CD4-positive, alpha-beta T cell treated with Interleukin-6 at 100 ng/mL for 8 hours (primary cell): Measurements from ENCODE around the gene SMYD5.
A peak's percentile ranks its signal among the peaks of the same experiment; 100 is the strongest.
"Not testable (repeated sequence)": the region's sequence is repeated elsewhere in the genome, so short reads cannot be mapped to it uniquely, and the experiment has no call there.

Experiments
- DNase-seq: peaks from one replicate; pipeline ENCODE4 v3.0.0-alpha.2; 2020; ENCODE audit warnings: mixed read lengths, low spot score

SMYD5 gene

DNA sequence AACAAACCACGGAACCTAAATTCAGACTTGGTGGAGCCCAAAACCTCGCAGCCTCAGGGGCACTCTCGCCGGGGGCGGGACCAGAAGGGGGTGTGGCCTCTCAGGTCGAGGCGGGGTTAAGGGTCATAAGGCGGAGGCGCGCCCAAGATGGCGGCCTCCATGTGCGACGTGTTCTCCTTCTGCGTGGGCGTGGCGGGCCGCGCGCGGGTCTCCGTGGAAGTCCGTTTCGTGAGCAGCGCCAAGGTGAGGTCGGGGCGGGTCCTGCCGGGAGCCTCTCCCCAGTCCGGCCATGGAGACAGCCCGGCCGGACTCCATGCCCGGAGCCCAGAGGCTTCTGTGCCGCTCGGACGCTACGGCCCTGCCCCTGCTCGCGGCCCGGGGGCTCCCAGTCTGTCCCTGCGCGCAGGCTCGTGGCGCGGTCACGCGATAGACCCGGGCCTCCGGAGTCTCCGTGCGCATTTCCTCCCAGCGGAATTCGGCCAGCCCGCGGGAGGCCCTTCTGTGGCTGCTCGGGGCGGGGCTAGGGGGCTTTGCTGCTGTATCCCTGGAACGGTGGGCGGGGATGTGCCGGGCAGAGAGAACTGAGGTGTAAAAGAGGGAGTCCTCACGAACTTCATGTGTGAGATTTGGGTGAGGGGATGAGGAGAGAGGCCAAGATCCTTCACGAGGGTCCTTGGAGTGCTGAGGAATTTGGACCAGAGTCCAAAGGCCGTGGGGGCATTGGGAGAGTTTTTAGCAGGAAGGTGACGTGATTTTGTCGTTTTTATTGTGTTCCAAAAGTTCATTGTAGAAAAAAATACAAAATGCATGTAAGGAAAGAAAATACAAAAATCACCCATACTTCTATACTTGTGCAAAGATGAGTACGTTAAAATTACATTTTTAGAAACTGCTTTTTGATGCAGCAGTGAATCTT, at the start of gene SMYD5:
SMYD5 (plus strand) TSS at position 126 of the 916 bp plus-strand sequence; CDS start at position 148, 22 bp downstream.
- peak; percentile 89 for DNase-seq

DNA sequence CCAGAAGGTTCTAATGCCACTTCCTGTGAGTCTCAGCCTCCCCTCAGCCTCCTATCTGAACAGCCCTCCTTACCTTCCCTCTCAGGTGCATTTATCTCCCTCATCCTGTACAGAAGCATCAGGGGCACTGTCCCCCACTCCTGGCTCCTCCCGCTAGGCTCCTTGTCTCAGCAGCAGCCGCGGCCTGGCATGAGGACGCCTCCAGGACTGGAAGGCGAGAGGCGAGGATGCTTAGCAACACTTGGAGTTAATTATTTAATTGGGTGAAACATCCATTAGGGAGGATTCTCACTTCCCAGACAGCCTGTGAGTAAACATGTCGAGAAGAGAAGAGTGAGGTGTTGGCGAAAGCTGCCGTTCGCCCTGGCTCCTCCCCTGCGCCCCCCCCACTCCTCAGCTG, 48.1 kb upstream of the SMYD5 start:
- not testable (repeated sequence) for DNase-seq

DNA sequence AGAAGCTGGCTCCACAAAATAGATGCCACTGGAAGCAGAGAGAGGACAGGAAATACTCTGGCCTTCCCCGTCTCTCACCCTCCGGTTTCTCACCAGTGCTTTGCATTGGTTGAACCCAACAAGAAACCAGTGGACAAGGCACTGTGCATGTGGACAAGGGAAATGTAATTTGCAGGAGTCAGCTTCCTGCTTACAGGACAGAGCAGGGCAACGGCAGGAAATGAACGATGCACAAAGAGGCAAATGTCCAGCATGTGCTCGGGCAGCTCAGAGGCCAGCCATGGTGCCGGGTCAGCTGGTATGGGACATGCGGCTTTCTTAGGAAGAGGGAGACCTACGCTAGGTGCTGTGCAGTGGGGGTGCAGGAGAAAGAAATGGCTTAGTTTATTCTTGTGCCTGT, 47.2 kb upstream of the SMYD5 start:
- not testable (repeated sequence) for DNase-seq

DNA sequence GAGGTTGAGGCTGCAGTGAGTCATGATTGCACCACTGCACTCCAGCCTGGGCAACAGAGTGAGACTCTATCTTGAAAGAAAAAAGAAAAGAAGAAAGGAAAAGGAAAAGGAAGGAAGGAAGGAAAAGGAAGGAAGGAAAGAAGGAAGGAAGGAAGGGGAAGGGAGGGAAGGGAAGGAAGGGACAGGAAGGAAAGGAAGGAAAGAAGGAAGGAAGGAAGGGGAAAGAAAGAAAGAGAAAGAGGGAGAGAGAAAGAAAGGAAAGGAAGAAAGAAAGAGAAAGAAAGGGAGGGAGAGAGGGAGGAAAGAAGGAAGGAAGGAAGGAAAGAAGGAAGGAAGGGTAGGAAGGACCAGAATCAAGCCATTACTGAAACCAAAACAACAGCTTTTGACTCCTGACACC, 45.7 kb upstream of the SMYD5 start:
- not testable (repeated sequence) for DNase-seq

DNA sequence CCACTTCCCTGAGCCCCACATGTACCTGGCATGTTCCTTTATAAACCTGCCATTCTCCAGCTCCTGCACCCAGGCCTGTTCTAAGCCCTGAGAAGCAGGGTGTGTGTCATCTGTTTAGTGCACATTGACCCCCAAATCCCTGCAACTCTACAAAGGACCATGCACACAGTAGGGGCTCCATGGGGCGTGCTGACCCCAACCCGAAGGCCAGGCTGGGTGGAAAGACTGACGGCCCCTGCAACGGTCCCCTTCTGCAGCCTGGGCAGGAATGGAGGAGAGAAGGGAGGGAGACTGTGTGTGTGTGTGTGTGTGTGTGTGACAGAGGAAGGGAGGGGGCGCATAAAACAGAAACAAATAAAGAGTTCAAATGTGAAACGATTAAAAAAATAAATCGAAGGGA, 43.7 kb upstream of the SMYD5 start:
- DNase-seq, result not testable (repeated sequence)

DNA sequence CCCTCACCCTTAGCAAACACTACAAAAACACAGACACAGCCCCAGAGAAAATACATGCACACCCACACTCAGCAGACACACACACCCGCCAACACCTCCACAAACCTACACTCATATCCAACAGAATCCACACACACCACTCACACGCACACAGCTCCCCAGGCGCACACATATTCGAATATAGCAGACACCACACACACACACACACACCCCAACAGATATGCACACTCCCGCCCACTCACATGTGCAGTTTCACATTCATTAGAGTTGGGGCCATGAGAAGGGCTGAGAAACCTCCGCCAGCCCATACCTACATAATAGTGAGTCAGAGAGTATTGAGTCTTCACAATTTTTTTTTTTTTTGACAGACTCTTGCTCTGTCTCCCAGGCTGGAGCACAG, 41.1 kb upstream of the SMYD5 start:
- DNase-seq, result no peak

DNA sequence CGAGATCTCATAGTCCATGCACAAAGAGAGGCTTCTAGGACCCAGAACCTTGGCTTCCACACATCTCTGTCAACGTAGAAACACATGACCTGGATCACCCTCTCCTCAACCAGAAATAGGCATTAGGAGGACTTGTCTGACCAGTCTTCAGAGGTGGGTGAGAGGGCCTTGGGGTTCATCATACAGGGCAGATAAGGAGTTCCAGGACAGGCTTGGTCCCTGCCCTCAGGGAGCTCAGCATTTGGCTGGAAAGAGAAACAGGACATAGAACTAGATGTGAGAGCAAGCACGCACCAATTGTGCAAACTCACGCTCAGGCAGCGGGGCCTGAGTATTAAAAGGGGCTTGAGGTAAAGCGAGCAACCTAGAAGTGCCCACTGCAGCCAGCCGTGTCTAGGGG, 40.3 kb upstream of the SMYD5 start:
- no peak for DNase-seq

DNA sequence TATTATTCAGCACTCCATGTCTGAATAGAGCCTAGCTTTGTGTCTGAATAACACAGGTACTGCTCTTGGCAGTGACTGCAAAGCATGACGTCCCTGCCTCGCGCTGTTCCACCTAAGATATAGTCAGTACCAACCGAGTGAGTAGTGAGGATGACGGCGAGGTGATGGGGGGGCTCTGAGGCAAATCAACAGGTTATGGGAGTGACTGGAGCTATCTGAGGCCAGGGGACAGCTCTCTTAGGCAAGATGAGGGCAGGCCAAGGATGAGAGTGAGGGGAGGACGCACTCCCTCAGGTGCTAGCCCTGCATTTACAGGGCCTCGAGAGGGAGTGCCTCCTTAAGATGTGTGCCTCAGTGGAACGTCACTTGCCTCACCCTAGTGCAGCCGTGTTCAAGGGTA, 39.8 kb upstream of the SMYD5 start:
- DNase-seq, result no peak

DNA sequence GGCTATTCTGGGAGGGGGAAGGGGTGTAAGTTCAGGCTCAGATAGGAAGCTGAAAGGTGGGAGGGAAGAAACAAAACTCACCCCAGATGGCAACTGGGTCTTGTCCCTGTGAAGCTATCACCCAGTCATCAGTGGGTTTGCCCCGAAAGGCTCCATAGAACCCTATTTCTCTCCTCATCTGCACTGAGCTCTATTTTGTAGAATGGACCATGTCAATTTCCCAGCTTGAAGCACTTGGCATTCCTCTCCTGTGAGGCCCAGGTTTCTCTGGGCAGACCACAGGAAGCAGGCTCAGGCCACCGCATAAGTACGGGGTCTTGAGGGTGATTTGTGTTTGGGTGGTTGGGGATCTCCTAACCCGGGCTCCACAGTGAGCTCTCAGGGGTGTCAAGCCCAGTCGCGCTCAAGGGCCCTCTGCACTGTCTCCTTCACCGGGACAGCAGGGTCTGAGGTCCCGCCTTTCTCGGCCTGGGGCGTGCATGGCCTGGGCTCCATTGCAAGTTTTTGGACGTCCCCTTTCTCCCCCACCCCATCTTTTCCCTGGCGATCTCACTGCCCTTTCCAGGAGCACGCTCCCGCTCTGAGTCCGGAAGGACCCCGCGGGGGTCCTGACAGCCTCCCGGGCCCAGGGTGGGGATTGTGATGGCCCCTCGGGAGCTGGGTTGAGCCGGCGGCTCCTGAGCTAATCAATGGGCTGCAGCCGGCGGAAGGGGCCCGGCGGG, 38.9 kb upstream of the SMYD5 start:
- no peak for DNase-seq

DNA sequence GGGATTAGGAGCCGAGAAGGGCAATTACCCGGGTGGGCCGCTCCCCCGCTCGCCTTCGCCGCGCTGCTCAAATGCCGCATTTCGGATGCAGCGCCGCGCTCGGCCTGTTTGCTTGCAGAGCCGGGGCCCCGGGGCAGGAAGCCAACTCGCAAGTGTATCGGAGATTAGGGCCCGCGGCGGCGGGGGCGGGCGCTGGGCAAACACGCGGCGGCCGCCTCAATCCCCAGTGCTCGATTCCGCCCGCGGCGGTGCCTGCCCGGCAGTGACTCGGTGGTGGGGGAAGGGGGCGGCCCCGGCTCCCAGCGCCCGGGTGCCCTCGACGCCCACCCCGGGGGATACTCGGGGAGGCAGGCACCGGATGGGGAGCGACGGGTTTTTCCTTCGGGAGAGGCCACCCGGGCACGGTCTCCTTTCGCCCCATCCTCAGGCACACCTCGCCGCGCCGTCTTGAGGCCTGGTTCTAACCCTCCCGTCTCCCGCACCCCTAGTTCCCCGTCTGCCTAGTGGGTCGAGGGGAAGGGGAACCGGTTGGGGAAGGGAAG, 38.3 kb upstream of the SMYD5 start:
- DNase-seq, result peak; percentile 64

DNA sequence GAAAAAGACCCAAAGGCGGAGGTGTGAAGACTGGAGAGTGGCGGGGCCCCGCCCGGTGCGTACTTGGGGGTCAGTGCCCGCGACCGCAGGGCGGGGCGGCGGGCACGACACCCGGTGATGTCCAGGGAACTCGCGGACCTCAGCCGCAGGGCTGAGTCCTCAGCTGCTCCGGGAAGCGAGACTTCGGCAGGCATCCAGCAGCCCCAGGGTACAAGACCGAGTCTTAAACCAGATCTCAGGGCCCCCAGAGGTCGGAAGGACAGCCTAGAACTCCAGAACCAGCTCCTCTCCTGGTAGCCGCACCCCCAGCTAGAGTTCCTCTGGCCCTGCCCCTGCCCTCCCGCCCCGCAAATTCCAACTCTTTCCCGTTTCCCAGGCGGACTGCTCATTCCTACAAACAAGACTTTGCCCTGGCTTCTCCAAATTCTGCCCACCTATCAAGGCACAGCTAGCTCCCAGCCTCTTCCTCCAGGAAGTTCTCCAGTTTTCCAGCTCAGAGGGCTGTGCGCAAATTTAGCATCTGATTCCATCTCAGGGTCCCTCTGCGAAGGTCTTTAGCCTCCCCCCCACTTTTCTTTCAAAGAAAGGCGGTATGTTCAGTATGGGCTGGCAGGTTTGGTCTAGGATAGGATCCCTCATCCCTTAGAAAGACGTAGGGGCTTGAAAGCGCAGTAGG, 37.7 kb upstream of the SMYD5 start:
- DNase-seq, result no peak

DNA sequence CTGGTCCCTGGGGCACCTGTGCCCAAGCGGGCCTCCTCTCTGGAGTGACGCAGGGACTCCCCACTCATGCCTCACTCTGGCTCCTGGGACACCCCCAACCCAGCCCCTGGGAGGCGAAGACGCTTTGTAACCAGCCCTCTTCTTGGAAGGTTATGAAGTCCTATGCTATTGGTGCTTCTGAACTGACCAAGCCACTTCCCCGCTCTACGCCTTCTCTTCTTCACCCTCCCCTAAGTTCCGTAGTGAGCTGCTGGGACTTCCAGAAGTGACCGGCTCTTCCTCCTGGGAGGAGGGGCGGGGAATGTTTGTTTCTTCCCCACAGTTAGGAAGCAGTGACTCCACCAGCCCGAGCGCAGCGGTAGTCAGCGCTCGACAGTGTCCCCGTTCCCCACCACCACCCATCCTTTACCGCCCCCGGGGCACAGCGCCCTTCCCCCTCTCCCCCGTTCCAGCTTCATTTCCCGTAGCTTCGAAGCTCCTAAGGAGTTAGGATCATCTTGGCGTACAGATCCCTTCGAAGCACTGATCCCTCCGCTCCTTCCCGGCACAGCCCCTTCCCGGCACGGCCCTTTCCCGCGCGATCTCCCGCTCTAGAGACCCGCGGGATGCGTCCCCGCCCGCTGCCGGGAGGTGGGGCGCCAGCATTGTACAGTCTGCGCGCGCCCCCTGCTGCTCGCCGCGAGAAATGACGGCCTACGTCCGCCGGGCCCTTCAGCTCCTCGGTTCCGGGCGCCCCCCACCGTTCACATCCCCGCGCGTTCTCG, 37.0 kb upstream of the SMYD5 start:
- DNase-seq, result peak; percentile 86

DNA sequence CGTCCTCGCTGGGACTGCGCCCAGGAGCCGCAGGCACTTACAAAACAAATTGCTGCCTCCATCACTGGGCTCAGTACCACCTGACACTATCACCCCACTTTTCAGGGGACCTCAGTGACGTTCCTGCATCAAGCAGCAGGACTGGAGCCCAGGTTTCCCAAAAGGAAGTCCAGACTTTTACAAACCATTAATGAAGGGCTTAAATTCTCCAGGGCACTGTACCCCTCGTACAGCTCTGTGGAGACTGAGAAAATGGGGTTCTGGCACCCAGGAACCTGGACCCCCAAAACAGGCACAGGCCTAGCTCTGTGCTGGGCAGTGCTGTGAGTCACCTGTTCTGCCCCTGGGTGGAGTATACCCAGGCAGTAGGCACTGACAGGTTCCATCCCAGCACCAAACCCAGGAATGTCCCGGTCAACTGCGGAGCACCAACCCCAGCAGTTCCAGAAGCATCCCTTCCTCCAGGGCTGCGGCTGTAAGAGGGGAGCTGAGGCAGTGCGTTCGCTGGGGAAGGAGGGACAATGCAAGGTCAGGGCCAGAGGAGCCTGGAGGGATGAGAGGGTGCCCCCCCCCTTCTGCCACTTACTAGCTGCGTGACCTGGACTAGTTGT, 36.3 kb upstream of the SMYD5 start:
- no peak for DNase-seq

DNA sequence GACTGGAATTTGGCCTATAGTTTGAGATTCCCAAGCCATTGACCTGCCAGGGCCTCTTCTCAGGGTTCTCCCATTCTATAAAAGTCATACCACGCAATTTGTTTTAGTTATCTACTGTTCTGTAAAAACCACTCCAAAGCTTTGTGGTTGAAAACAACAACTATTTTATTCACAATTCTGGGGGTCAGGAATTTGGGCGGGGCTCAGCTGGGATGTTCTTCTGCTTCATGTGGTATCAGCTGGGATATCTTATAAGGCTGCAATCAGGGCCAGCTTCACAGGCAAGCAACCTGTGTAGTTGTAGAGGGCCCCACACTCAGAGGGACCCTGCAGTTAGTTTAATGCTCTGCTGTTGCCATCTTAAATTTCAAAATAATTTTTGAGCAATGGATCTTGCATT, 28.1 kb upstream of the SMYD5 start:
- DNase-seq, result no peak

DNA sequence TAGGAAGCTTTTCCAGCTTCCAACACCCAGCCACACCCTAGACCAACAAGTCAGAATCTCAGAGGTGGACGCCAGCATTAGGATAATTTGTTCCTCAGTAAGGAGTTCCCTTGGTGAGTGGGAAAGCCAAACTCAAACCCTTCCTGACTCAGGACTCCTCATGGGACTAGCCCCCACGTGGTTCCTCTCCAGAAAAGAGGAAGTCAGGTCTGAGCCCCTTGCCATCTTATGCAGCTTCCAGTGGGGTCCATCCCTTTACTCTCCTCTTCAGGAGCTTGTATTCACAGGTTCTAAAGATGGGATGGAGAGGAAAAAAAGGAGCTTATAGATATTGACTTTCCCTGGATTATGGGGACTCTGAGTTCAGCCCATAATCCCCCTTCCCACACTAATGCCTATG, 26.5 kb upstream of the SMYD5 start:
- DNase-seq, result no peak

DNA sequence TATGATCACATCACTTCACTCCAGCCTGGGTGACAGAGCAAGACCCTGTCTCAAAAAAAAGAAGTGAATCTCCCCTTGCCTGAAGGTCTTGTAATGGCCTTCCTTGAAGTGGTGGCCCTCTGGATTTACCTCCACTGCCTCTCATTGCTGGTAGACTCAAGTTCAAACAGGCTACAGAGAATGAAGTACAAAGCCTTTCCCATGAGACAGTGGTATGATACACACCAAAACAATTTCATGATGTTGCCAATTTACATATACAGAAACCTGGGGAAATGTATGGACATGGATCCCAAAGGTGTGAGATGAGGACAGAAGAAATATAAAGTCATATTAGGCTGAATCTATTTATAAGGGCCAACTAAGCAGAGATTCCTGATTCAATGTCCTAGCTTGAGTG, 16.5 kb upstream of the SMYD5 start:
- DNase-seq, result no peak

DNA sequence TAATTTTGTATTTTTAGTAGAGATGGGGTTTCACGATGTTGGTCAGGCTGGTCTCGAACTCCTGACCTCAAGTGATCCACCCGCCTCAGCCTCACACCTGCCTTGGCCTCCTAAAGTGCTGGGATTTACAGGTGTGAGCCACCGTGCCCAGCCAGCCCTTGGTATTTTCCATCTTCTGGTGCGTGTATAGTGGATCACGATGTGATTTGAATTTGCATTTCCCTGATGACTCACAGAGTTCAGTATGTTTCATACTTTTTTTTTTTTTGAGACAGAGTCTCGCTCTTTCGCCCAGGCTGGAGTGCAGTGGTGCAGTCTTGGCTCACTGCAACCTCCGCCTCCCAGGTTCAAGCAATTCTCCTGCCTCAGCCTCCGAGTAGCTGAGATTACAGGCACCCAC, 13.8 kb upstream of the SMYD5 start:
- not testable (repeated sequence) for DNase-seq

DNA sequence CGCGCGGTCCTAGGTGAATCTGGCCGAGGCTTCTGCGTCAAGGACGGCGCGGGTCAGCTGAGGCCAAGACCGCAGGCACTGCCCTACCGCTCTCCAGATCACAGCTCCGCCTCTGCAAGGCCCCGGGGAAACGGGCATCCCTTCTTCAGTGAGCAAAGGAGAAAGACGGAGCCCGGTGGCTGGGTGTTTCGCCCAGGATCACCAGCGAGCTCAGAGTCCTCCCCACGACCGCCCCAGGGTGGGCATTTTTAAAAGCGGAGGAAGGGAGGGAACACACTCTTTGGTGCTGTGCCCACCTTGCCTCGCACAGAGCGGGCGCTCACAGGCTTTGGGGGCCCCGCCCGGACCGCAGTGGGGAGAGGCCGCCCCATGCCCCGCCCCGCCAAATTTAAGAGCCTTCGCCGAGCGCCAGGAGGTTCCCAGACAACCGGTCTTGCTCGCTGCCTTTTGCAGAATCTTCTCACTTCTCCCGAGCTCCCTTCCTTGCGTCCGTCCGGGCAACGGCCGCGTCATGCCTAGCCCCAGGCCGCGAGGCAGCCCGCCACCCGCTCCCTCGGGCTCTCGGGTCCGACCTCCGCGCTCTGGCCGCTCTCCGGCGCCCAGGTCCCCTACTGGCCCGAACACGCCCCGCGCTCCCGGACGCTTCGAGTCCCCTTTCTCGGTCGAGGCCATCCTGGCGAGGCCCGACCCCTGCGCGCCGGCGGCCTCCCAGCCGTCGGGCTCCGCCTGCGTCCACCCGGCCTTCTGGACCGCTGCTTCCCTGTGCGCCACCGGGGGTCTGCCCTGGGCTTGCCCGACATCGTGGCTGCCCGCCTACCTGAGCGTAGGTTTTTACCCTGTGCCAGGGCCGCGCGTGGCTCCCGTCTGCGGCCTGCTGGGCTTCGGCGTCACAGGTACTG, 11.6 kb upstream of the SMYD5 start, which contains the start of gene NOTO:
NOTO (plus strand) TSS at position 419 of the 899 bp plus-strand sequence; CDS start at position 512, 93 bp downstream.
- no peak for DNase-seq

DNA sequence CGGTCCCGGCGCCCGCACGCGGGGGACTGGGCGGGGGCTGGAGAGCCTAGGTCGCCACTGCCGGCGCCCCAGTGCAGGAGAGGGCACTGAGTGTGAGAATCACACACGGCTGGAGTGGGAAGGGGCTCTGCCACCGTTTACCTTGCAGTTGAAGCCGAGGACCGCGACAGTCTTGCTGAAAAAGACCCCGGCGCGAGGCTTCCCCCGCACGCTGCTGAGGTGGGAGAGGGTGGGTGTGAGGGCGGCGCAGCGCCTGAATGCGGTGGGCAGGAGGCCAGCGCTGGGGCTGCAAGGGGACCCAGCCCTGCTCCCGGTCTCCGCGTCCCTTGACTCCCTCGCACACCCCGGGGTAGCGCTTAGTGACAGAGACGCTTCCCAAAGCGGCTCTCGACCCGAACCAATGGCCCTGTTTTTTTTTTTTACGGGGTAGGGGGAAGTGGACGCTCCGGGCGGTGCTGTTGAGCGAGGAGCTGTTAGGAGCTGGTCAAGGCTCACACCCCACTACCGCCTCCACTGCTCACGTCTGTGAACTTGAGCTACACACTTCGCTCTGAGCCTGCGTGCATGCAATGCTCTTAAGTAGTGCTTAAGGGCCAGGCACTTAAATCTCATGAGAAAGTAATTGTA, 10.9 kb upstream of the SMYD5 start:
- no peak for DNase-seq

DNA sequence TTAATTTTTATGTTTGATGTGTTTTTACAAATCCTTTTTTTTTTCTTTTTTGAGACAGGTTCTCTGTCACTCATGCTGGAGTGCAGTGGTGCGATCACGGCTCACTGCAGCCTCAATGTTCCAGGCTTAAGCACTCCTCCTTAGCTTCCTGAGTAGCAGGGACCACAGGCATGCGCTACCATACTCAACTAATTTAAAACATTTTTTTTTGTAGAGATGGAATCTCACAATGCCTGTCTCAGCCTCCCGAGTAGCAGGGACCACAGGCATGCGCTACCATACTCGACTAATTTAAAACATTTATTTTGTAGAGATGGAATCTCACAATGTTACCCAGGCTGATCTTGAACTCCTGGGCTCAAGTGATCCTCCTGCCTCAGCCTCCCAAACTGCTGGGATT, 8.4 kb upstream of the SMYD5 start:
- no peak for DNase-seq
